ENCODE data around the gene TRIM39. TPM values are rescaled to one million over a fixed set of nuclear protein-coding genes. Genes with fewer than 3 reads are reported as not detected.

The TRIM39 gene
- total and polyA plus RNA-seq, 2 of the 13 experiments (the other 11 are each of a cell fraction or from before 2014, with no cell fraction given) = 7.7 to 14.6 TPM

GRCh38 chr6:30344868-30345671, 18.3 kb downstream of the TRIM39 start, which contains the start of gene RPP21 (continued):
- TF ChIP-seq RXRB (CRISPR knock-in tag; IDR thresholded peaks at IDR 0.05; ENCODE audit: borderline replicate concordance) (peak; percentile 71), ZNF274 (CRISPR knock-in tag; IDR thresholded peaks at IDR 0.05) (peak; percentile 97), ATM (IDR thresholded peaks at IDR 0.05; ENCODE audit: borderline replicate concordance) (no peak), PHF20 (CRISPR knock-in tag; IDR thresholded peaks at IDR 0.05) (peak; percentile 92), JUN (CRISPR knock-in tag; IDR thresholded peaks at IDR 0.05) (0 out of 2 replicates have a peak, but pooled peaks have one; percentile 13), PREB (CRISPR knock-in tag; IDR thresholded peaks at IDR 0.05) (peak; percentile 93; the same call in 1 of the 2 replicates), REXO4 (CRISPR knock-in tag; IDR thresholded peaks at IDR 0.05; ENCODE audit: borderline replicate concordance) (peak; percentile 68; the same call in 1 of the 2 replicates), CCDC6 (CRISPR knock-in tag; IDR thresholded peaks at IDR 0.05) (0 out of 2 replicates have a peak, but pooled peaks have one; percentile 39), HINFP (CRISPR knock-in tag; IDR thresholded peaks at IDR 0.05; ENCODE audit: low read depth) (peak; percentile 85; the same call in 1 of the 2 replicates), ZNF331 (CRISPR knock-in tag; IDR thresholded peaks at IDR 0.05) (peak; percentile 74; the same call in 1 of the 2 replicates), BCLAF1 (IDR thresholded peaks at IDR 0.05) (no peak), ZNF382 (CRISPR knock-in tag; IDR thresholded peaks at IDR 0.05; ENCODE audit: borderline replicate concordance) (no peak), ZNF224 (CRISPR knock-in tag; IDR thresholded peaks at IDR 0.05) (peak; percentile 83; the same call in 1 of the 2 replicates), GMEB2 (CRISPR knock-in tag; IDR thresholded peaks at IDR 0.05; ENCODE audit: low read depth) (peak; percentile 89), FOSL1 (CRISPR knock-in tag; IDR thresholded peaks at IDR 0.05; ENCODE audit: borderline replicate concordance) (no peak; the same call in 1 of the 2 replicates), AFF4 (CRISPR knock-in tag; IDR thresholded peaks at IDR 0.05) (peak; percentile 55; the same call in 1 of the 2 replicates)
